Uterus (tissue), 2 donors: Measurements from ENCODE around the gene PLXNA4.

Experiments used
- POLR2A ChIP-seq, 2 donors: fragments of 450-650 bp; IDR thresholded peaks; one replicate each; pipeline ENCODE4 v1.6.1; 2016; ENCODE audit warnings: antibody characterized with exemption in 2 of 2, mild to moderate bottlenecking in 1 of 2, moderate library complexity in 1 of 2
- TF ChIP-seq, protein P1 (sequence below), 4 experiments: fragments of 200-600 bp in 2 of 4; fragments of 450-650 bp in 2 of 4; sonication (generic) in 2 of 4; IDR thresholded peaks; one replicate each; pipeline ENCODE4 v1.5.1; 2016 to 2019; ENCODE audit warnings: antibody characterized with exemption in 4 of 4, mild to moderate bottlenecking in 2 of 4, moderate library complexity in 1 of 4

- TF ChIP-seq, protein P1, sequence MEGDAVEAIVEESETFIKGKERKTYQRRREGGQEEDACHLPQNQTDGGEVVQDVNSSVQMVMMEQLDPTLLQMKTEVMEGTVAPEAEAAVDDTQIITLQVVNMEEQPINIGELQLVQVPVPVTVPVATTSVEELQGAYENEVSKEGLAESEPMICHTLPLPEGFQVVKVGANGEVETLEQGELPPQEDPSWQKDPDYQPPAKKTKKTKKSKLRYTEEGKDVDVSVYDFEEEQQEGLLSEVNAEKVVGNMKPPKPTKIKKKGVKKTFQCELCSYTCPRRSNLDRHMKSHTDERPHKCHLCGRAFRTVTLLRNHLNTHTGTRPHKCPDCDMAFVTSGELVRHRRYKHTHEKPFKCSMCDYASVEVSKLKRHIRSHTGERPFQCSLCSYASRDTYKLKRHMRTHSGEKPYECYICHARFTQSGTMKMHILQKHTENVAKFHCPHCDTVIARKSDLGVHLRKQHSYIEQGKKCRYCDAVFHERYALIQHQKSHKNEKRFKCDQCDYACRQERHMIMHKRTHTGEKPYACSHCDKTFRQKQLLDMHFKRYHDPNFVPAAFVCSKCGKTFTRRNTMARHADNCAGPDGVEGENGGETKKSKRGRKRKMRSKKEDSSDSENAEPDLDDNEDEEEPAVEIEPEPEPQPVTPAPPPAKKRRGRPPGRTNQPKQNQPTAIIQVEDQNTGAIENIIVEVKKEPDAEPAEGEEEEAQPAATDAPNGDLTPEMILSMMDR (IDR thresholded peaks at IDR 0.05) = peak in 1 of 4 experiments; percentile 3
- TF ChIP-seq POLR2A (IDR thresholded peaks at IDR 0.05) = no peak
Observed at GRCh38 chr7:132113536-132114371, 462.5 kb downstream of the PLXNA4 start.
